K562 (cell line): ENCODE data around the gene CFD. TPM values are rescaled to one million over a fixed set of nuclear protein-coding genes. Genes with fewer than 3 reads are reported as not detected.

Experiments used
- DACH1 ChIP-seq: fragments of 450-650 bp; IDR thresholded peaks from 2 replicates; pipeline ENCODE4 v1.6.1; 2018; ENCODE audit not compliant: partially characterized antibody
- EHMT2 ChIP-seq: fragments of 450-650 bp; IDR thresholded peaks from 2 replicates; pipeline ENCODE4 v1.6.1; 2018; ENCODE audit warnings: antibody characterized with exemption
- ERF ChIP-seq: fragments of 450-650 bp; formaldehyde crosslinking; IDR thresholded peaks from 2 replicates; pipeline ENCODE4 v1.4.0; 2020; ENCODE audit warnings: mild to moderate bottlenecking, mixed read lengths
- IFI16 ChIP-seq: fragments of 250-450 bp; sonication (Bioruptor Pico); IDR thresholded peaks from 2 replicates; pipeline ENCODE4 v2.1.2; 2022; ENCODE audit warnings: mild to moderate bottlenecking, inconsistent platforms
- MXI1 ChIP-seq: IDR thresholded peaks from 2 replicates; pipeline ENCODE4 v1.6.1; 2011; ENCODE audit warnings: low read depth, mild to moderate bottlenecking, improper control_type of control experiment, low read length
- MYC ChIP-seq, 2 experiments: fragments of 250-450 bp in 1 of 2; sonication (Bioruptor Pico) in 1 of 2; IDR thresholded peaks; 2 replicates each; pipeline versions ENCODE4 v1.5.1 to v1.6.1; 2012 to 2021; ENCODE audit warnings: low read depth in 2 of 2, borderline replicate concordance in 1 of 2, improper control_type of control experiment in 1 of 2, low read length in 1 of 2, mild to moderate bottlenecking in 1 of 2, moderate library complexity in 1 of 2
- PHB2 ChIP-seq: fragments of 450-650 bp; IDR thresholded peaks from 2 replicates; pipeline ENCODE4 v1.6.1; 2017; ENCODE audit warnings: low read depth
- POLR2B ChIP-seq: fragments of 450-650 bp; IDR thresholded peaks from 2 replicates; pipeline ENCODE4 v1.6.1; 2018; ENCODE audit warnings: low read depth; ENCODE audit not compliant: partially characterized antibody
- PTBP1 ChIP-seq: fragments of 200-400 bp; formaldehyde crosslinking; IDR thresholded peaks from 2 replicates; pipeline ENCODE4 v1.6.1; 2017; ENCODE audit warnings: low read depth, low read length
- PTRF ChIP-seq: fragments of 450-650 bp; IDR thresholded peaks from 2 replicates; pipeline ENCODE4 v1.6.1; 2016; ENCODE audit warnings: mild to moderate bottlenecking, missing genetic modification characterization, missing compliant biosample characterization
- RAD21 ChIP-seq, 2 experiments: fragments of 250-450 bp in 1 of 2; fragments of 450-650 bp in 1 of 2; sonication (Bioruptor Pico) in 1 of 2; formaldehyde crosslinking in 1 of 2; IDR thresholded peaks in 1 of 2; conservative IDR thresholded peaks in 1 of 2; 2 replicates each; pipeline versions ENCODE4 v1.4.0 to v1.8.0; 2020 to 2022; ENCODE audit warnings: mild to moderate bottlenecking in 2 of 2, moderate library complexity in 1 of 2
- RAD51 ChIP-seq: fragments of 450-650 bp; IDR thresholded peaks from 2 replicates; pipeline ENCODE4 v1.7.1; 2016; ENCODE audit warnings: low read depth, mild to moderate bottlenecking, borderline replicate concordance
- RBM17 ChIP-seq: fragments of 200-400 bp; formaldehyde crosslinking; IDR thresholded peaks from 2 replicates; pipeline ENCODE4 v1.6.1; 2017; ENCODE audit warnings: low read depth, mild to moderate bottlenecking, low read length, borderline replicate concordance
- SREBF1 ChIP-seq: fragments of 150-350 bp; IDR thresholded peaks from 2 replicates; pipeline ENCODE4 v1.6.1; 2014; ENCODE audit warnings: antibody characterized with exemption, low read depth, low read length, borderline replicate concordance
- TAF15 ChIP-seq: fragments of 200-400 bp; formaldehyde crosslinking; IDR thresholded peaks from 2 replicates; pipeline ENCODE4 v1.6.1; 2017; ENCODE audit warnings: mild to moderate bottlenecking, low read depth, low read length, moderate library complexity
- ZNF263 ChIP-seq: sonication (generic); formaldehyde crosslinking; IDR thresholded peaks from 2 replicates; pipeline ENCODE4 v1.8.0; 2022; ENCODE audit warnings: mild to moderate bottlenecking, missing genetic modification reagents, borderline replicate concordance
- ZNF507 ChIP-seq: conservative IDR thresholded peaks from 2 replicates; pipeline ENCODE4 v1.6.1; 2017; ENCODE audit warnings: missing genetic modification characterization, missing compliant biosample characterization
- ZNF699 ChIP-seq: fragments of 250-450 bp; sonication (Bioruptor Pico); IDR thresholded peaks from 2 replicates; pipeline ENCODE4 v1.8.0; 2021; ENCODE audit warnings: mild to moderate bottlenecking, moderate library complexity; ENCODE audit not compliant: insufficient replicate concordance
- polyA plus RNA-seq, 8 experiments: library from polyadenylated mRNA; depleted of rRNA in 4 of 8; stranded (reverse) in 5 of 8; unstranded in 3 of 8; fragments of >200 nt; fragmentation: Nextera tagmentation in 2 of 8; fragmentation: Illumina TruSeq in 1 of 8; extraction: Ambion mirVana in 2 of 8; extraction: Trizol in 1 of 8; gene quantifications; 2 replicates each; pipeline versions ENCODE4 v1.2.1 to v1.2.3, GENCODE V29; 2011 to 2014; ENCODE audit warnings: inconsistent platforms in 1 of 8, missing spikeins in 1 of 8
- total RNA-seq, 7 experiments: library from RNA; depleted of rRNA in 6 of 7; stranded (reverse); fragments of >200 nt in 6 of 7; fragmentation: Illumina TruSeq in 2 of 7; extraction: Trizol in 2 of 7; gene quantifications; 2 replicates each; pipeline versions ENCODE4 v1.2.1 to v1.2.3, GENCODE V29; 2011 to 2021; ENCODE audit warnings: low replicate concordance in 1 of 7
- TF ChIP-seq, protein P1 (sequence below): sonication (generic); formaldehyde crosslinking; IDR thresholded peaks from 2 replicates; pipeline ENCODE4 v1.8.0; 2023; ENCODE audit warnings: missing genetic modification reagents, mild to moderate bottlenecking, borderline replicate concordance
- TF ChIP-seq, protein P2 (sequence below): fragments of 450-650 bp; IDR thresholded peaks from 2 replicates; pipeline ENCODE4 v1.6.1; 2014; ENCODE audit warnings: low read depth, mild to moderate bottlenecking, moderate library complexity, borderline replicate concordance

Gene CFD
- total and polyA plus RNA-seq, 9 of the 15 experiments (the other 6 are each of a cell fraction or from before 2014, with no cell fraction given), result 0.52 to 59.4 (median 7.6) TPM

- TF ChIP-seq PTBP1 (0 out of 2 replicates have a peak, but pooled peaks have one; percentile 25), ZNF507 (no peak), MXI1 (no peak), ZNF699 (CRISPR knock-in tag) (no peak), MYC (IDR thresholded peaks at IDR 0.05; ENCODE audit: low read depth, low read length) (no peak), MYC (CRISPR knock-in tag; IDR thresholded peaks at IDR 0.05; ENCODE audit: borderline replicate concordance, low read depth) (no peak), PHB2 (no peak), SREBF1 (no peak), DACH1 (no peak), TAF15 (no peak), RAD21 (CRISPR knock-in tag; conservative IDR thresholded peaks at IDR 0.05 in 1 of 2, IDR thresholded peaks at IDR 0.05 in 1 of 2) (no peak), PTRF (tag) (no peak), IFI16 (CRISPR knock-in tag) (no peak), POLR2B (no peak), EHMT2 (no peak), RBM17 (no peak), RAD51 (no peak), ZNF263 (CRISPR knock-in tag) (0 out of 2 replicates have a peak, but pooled peaks have one; percentile 16), ERF (CRISPR knock-in tag) (no peak)
- TF ChIP-seq, protein P1, sequence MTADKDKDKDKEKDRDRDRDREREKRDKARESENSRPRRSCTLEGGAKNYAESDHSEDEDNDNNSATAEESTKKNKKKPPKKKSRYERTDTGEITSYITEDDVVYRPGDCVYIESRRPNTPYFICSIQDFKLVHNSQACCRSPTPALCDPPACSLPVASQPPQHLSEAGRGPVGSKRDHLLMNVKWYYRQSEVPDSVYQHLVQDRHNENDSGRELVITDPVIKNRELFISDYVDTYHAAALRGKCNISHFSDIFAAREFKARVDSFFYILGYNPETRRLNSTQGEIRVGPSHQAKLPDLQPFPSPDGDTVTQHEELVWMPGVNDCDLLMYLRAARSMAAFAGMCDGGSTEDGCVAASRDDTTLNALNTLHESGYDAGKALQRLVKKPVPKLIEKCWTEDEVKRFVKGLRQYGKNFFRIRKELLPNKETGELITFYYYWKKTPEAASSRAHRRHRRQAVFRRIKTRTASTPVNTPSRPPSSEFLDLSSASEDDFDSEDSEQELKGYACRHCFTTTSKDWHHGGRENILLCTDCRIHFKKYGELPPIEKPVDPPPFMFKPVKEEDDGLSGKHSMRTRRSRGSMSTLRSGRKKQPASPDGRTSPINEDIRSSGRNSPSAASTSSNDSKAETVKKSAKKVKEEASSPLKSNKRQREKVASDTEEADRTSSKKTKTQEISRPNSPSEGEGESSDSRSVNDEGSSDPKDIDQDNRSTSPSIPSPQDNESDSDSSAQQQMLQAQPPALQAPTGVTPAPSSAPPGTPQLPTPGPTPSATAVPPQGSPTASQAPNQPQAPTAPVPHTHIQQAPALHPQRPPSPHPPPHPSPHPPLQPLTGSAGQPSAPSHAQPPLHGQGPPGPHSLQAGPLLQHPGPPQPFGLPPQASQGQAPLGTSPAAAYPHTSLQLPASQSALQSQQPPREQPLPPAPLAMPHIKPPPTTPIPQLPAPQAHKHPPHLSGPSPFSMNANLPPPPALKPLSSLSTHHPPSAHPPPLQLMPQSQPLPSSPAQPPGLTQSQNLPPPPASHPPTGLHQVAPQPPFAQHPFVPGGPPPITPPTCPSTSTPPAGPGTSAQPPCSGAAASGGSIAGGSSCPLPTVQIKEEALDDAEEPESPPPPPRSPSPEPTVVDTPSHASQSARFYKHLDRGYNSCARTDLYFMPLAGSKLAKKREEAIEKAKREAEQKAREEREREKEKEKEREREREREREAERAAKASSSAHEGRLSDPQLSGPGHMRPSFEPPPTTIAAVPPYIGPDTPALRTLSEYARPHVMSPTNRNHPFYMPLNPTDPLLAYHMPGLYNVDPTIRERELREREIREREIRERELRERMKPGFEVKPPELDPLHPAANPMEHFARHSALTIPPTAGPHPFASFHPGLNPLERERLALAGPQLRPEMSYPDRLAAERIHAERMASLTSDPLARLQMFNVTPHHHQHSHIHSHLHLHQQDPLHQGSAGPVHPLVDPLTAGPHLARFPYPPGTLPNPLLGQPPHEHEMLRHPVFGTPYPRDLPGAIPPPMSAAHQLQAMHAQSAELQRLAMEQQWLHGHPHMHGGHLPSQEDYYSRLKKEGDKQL (CRISPR knock-in tag), result no peak
- TF ChIP-seq, protein P2, sequence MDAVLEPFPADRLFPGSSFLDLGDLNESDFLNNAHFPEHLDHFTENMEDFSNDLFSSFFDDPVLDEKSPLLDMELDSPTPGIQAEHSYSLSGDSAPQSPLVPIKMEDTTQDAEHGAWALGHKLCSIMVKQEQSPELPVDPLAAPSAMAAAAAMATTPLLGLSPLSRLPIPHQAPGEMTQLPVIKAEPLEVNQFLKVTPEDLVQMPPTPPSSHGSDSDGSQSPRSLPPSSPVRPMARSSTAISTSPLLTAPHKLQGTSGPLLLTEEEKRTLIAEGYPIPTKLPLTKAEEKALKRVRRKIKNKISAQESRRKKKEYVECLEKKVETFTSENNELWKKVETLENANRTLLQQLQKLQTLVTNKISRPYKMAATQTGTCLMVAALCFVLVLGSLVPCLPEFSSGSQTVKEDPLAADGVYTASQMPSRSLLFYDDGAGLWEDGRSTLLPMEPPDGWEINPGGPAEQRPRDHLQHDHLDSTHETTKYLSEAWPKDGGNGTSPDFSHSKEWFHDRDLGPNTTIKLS, result no peak
Measured at GRCh38 chr19:831407-832369, 27.8 kb upstream of the CFD start (continued).
